ENCODE results near the gene ESRRB. TPM values are rescaled to one million over a fixed set of nuclear protein-coding genes. Genes with fewer than 3 reads are reported as not detected.

ESRRB gene
- polyA plus RNA-seq, 1 of the 3 experiments (the other 2 are of a cell fraction): 0.05 TPM

- TF ChIP-seq RCOR1 (IDR thresholded peaks at IDR 0.05; ENCODE audit: low read length) (no peak), SMC3 (IDR thresholded peaks at IDR 0.05; ENCODE audit: low read depth, low read length) (no peak), TEAD4 (IDR thresholded peaks at IDR 0.05; ENCODE audit: borderline replicate concordance, insufficient read depth) (no peak), RFX5 (IDR thresholded peaks at IDR 0.05; ENCODE audit: low read length) (no peak), NFIC (IDR thresholded peaks at IDR 0.05; ENCODE audit: borderline replicate concordance) (no peak), FOXJ3 (CRISPR knock-in tag; IDR thresholded peaks at IDR 0.05) (no peak), YY1 (IDR thresholded peaks at IDR 0.05; ENCODE audit: low read depth) (no peak), MAX (IDR thresholded peaks at IDR 0.05; ENCODE audit: low read depth) (no peak), EZH2phosphoT487 (IDR thresholded peaks at IDR 0.05; ENCODE audit: borderline replicate concordance, low read depth) (no peak)
- TF ChIP-seq, protein P1, sequence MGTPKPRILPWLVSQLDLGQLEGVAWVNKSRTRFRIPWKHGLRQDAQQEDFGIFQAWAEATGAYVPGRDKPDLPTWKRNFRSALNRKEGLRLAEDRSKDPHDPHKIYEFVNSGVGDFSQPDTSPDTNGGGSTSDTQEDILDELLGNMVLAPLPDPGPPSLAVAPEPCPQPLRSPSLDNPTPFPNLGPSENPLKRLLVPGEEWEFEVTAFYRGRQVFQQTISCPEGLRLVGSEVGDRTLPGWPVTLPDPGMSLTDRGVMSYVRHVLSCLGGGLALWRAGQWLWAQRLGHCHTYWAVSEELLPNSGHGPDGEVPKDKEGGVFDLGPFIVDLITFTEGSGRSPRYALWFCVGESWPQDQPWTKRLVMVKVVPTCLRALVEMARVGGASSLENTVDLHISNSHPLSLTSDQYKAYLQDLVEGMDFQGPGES (IDR thresholded peaks at IDR 0.05; ENCODE audit: low read depth, low read length): no peak
These were observed 47.3 kb upstream of the ESRRB start (continued) for GRCh38 chr14:76328457-76329137.

DNA sequence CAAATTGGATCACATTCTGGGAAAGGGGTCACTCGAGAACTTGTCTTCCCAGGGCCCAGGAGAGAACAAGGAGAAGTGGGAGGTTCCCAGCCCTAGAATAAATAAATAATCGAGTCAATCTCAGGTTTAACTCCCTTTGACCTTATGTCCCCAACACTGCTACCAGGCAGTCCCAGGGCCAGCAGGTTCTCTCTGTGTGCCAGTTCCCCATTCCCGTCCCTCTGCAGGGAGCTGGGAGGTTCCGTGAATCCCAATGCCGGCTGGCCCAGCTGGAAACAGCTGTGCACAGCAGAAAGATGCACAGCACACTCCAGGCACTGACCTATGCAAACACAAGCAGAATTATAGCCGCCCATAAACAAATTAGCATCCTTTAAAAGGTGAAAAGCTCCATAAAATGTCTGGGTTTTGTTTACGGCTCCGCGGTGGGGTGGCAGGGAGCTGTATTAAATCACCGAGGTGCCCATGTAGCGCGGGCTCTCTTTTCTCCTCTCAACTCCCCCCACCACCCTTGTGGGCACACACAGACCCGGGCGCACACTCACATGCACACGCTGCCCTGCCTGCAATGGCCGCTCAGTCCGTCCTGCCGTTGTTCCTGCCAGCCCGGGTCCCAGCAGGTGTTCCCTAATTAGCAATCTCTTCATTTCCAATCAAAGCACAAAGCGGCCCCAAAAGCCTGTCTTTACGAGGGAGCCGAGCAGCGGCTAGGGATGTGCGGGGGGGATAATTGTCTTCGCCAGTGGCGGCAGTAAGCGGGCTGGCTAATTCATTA lies 46.6 kb upstream of the ESRRB start:
- Histone ChIP-seq H3K4me1 (ENCODE audit: control insufficient read depth in 1 of 2, insufficient read depth in 2 of 2, low read depth in 1 of 2, low read length in 1 of 2) (no peaks in the 10 kb centered on the region; a peak in 1 of 4 replicates), H3F3A (replicated peaks; ENCODE audit: insufficient read depth) (no peaks in the 10 kb centered on the region), H3K9me3 (no peaks in the 10 kb centered on the region), H3K9ac (no peak overlapping the region), H3K4me2 (no peak overlapping the region), H2AFZ (ENCODE audit: low read depth) (no peak overlapping the region), H3K9me2 (no peaks in the 10 kb centered on the region), H4K20me1 (ENCODE audit: insufficient read depth) (no peaks in the 10 kb centered on the region), H3K27me3 (ENCODE audit: insufficient read depth) (peaks cover 14% of the 10 kb centered on the region; the same call in 1 of the 2 replicates), H3K79me2 (ENCODE audit: insufficient read depth) (no peaks in the 10 kb centered on the region), H3K27ac (ENCODE audit: low read depth in 2 of 2, low read length in 1 of 2) (no peak overlapping the region), H3K4me3 (ENCODE audit: low read depth in 2 of 2, low read length in 1 of 2) (no peak overlapping the region), H3K36me3 (replicated peaks in 1 of 2; ENCODE audit: control insufficient read depth in 1 of 2, insufficient read depth in 2 of 2, low read length in 1 of 2) (no peaks in the 10 kb centered on the region)
- TF ChIP-seq MAX (IDR thresholded peaks at IDR 0.05; ENCODE audit: low read depth): no peak
- no peak for TF ChIP-seq FOXJ3 (CRISPR knock-in tag; IDR thresholded peaks at IDR 0.05)
- TF ChIP-seq NFIC (IDR thresholded peaks at IDR 0.05; ENCODE audit: borderline replicate concordance): no peak
- TF ChIP-seq FOXM1 (IDR thresholded peaks at IDR 0.05; ENCODE audit: low read depth): no peak
- TF ChIP-seq EP300 (IDR thresholded peaks at IDR 0.05; ENCODE audit: borderline replicate concordance in 1 of 2, low read depth in 1 of 2, low read length in 1 of 2): no peak
- TF ChIP-seq EZH2phosphoT487 (IDR thresholded peaks at IDR 0.05; ENCODE audit: borderline replicate concordance, low read depth): no peak
- no peak for TF ChIP-seq POLR2AphosphoS5 (IDR thresholded peaks at IDR 0.05; ENCODE audit: low read depth, low read length)
- TF ChIP-seq TAF1 (IDR thresholded peaks at IDR 0.05; ENCODE audit: borderline replicate concordance, low read depth, low read length): no peak
- TF ChIP-seq YY1 (IDR thresholded peaks at IDR 0.05; ENCODE audit: low read depth): no peak
- no peak for TF ChIP-seq CHD2 (IDR thresholded peaks at IDR 0.05; ENCODE audit: low read length, partially characterized antibody)
- no peak for TF ChIP-seq REST (IDR thresholded peaks at IDR 0.05; ENCODE audit: low read depth, low read length)
- TF ChIP-seq TCF12 (IDR thresholded peaks at IDR 0.05): no peak
- no peak for TF ChIP-seq GABPA (IDR thresholded peaks at IDR 0.05; ENCODE audit: low read depth)
- TF ChIP-seq MXI1 (IDR thresholded peaks at IDR 0.05; ENCODE audit: low read depth, low read length): no peak
- TF ChIP-seq RXRA (IDR thresholded peaks at IDR 0.05; ENCODE audit: borderline replicate concordance, low read depth): no peak
- no peak for TF ChIP-seq ELF1 (IDR thresholded peaks at IDR 0.05)
- TF ChIP-seq RAD21 (IDR thresholded peaks at IDR 0.05; ENCODE audit: low read length): no peak
- no peak for DNase-seq
- WGBS (ENCODE audit: low lambda C conversion rate): 14% methylated on average over 26 of the region's 27 CpGs
- POLR2A ChIA-PET: no interaction called here
- CTCF ChIA-PET: no interaction called here
